H1 (cell line): ENCODE measurements around the gene GFPT1. TPM values are rescaled to one million over a fixed set of nuclear protein-coding genes. Genes with fewer than 3 reads are reported as not detected.

Experiments
- CTCF ChIA-PET: fragments of 300-600 bp; sonication (Branson Sonifier 250); formaldehyde crosslinking; loops from one replicate; lab custom pipeline; 2021; ENCODE audit not compliant: partially characterized antibody; lab: Charles Lee
- POLR2A ChIA-PET: fragments of 300-600 bp; sonication (Branson Sonifier 250); formaldehyde crosslinking; loops from one replicate; lab custom pipeline; 2021; ENCODE audit warnings: inconsistent platforms; ENCODE audit not compliant: partially characterized antibody; lab: Charles Lee
- DNase-seq, 2 experiments: peaks; one replicate each; pipeline versions ENCODE4 v3.0.0 to v3.0.0-alpha.2; 2010 to 2022; ENCODE audit warnings: low spot score in 2 of 2, low read depth in 1 of 2, mixed read lengths in 1 of 2
- FAIRE-seq: peaks from 2 replicates; lab custom pipeline; 2011; peaks lifted over from hg19 to GRCh38; lab: Jason Lieb, UNC
- H2AFZ ChIP-seq: 2 replicates; pipeline ENCODE4 v1.8.1; 2012; ENCODE audit warnings: low read length, inconsistent platforms
- H2AK5ac ChIP-seq: 2 replicates; pipeline ENCODE4 v1.6.1; 2013; ENCODE audit warnings: low read depth, low read length
- H2BK120ac ChIP-seq: replicated peaks from 2 replicates; pipeline ENCODE3; 2013; ENCODE audit warnings: low read depth, low read length, inconsistent platforms
- H2BK12ac ChIP-seq: 2 replicates; pipeline ENCODE4 v1.6.1; 2013; ENCODE audit warnings: low read depth, low read length
- H2BK15ac ChIP-seq: 2 replicates; pipeline ENCODE4 v1.6.1; 2013; ENCODE audit warnings: low read length
- H2BK20ac ChIP-seq: 2 replicates; pipeline ENCODE4 v1.6.1; 2013; ENCODE audit warnings: low read length
- H2BK5ac ChIP-seq: 2 replicates; pipeline ENCODE4 v1.6.1; 2013; ENCODE audit warnings: low read depth, low read length
- H3K14ac ChIP-seq: 2 replicates; pipeline ENCODE4 v1.6.1; 2013; ENCODE audit warnings: inconsistent platforms; ENCODE audit not compliant: insufficient read length
- H3K18ac ChIP-seq: 2 replicates; pipeline ENCODE4 v1.6.1; 2013; ENCODE audit warnings: low read length; ENCODE audit errors: extremely low read depth
- H3K23ac ChIP-seq: 2 replicates; pipeline ENCODE4 v1.6.1; 2013; ENCODE audit warnings: inconsistent platforms; ENCODE audit not compliant: insufficient read length
- H3K23me2 ChIP-seq: 2 replicates; pipeline ENCODE4 v1.6.1; 2013; ENCODE audit warnings: low read depth, low read length
- H3K27ac ChIP-seq: 2 replicates; pipeline ENCODE4 v1.6.1; 2011; ENCODE audit warnings: low read depth, low read length, inconsistent platforms
- H3K27me3 ChIP-seq, 4 experiments: replicated peaks in 1 of 4; 1 replicate in 1 of 4; 2 replicates in 3 of 4; pipeline versions ENCODE4 v1.6.1 to v1.8.1; 2011 to 2013; ENCODE audit warnings: low read length in 3 of 4, mild to moderate bottlenecking in 3 of 4, inconsistent platforms in 2 of 4, mixed read lengths in 2 of 4, moderate library complexity in 1 of 4; ENCODE audit not compliant: control insufficient read depth in 3 of 4, insufficient read depth in 3 of 4; ENCODE audit errors: extremely low read depth in 1 of 4
- H3K36me3 ChIP-seq, 4 experiments: 2 replicates each; pipeline versions ENCODE4 v1.6.1 to v1.8.1; 2011 to 2013; ENCODE audit warnings: mild to moderate bottlenecking in 4 of 4, low read length in 3 of 4, moderate library complexity in 2 of 4, control low read depth in 1 of 4, inconsistent platforms in 1 of 4; ENCODE audit not compliant: insufficient read depth in 4 of 4, control insufficient read depth in 2 of 4
- H3K4ac ChIP-seq: replicated peaks from 2 replicates; pipeline ENCODE3; 2013; ENCODE audit warnings: low read length, low read depth, mixed read lengths, inconsistent platforms; ENCODE audit not compliant: insufficient read length
- H3K4me1 ChIP-seq, 4 experiments: replicated peaks in 1 of 4; 1 replicate in 1 of 4; 2 replicates in 3 of 4; pipeline versions ENCODE4 v1.6.1 to v1.8.1; 2011 to 2013; ENCODE audit warnings: low read length in 3 of 4, inconsistent platforms in 2 of 4, mixed read lengths in 1 of 4; ENCODE audit not compliant: insufficient read depth in 4 of 4, control insufficient read depth in 3 of 4
- H3K4me2 ChIP-seq, 2 experiments: 2 replicates each; pipeline versions ENCODE4 v1.6.1 to v1.8.1; 2011 to 2013; ENCODE audit warnings: low read depth in 2 of 2, low read length in 2 of 2, control low read depth in 1 of 2, inconsistent platforms in 1 of 2, mild to moderate bottlenecking in 1 of 2; ENCODE audit not compliant: insufficient read depth in 1 of 2
- H3K4me3 ChIP-seq, 4 experiments: fragments of 200-600, 300-600 bp in 1 of 4; sonication (generic), shearing (Covaris generic), sonication (Bioruptor Twin) in 1 of 4; 2 replicates each; pipeline versions ENCODE4 v1.5.1 to v1.8.1; 2011 to 2016; ENCODE audit warnings: low read length in 4 of 4, low read depth in 3 of 4, control low read depth in 2 of 4, inconsistent platforms in 2 of 4, mild to moderate bottlenecking in 2 of 4, mixed read lengths in 1 of 4, moderate library complexity in 1 of 4; ENCODE audit not compliant: insufficient read depth in 2 of 4; ENCODE audit errors: extremely low read depth in 1 of 4
- H3K56ac ChIP-seq: replicated peaks from 2 replicates; pipeline ENCODE3; 2013; ENCODE audit warnings: low read depth, mild to moderate bottlenecking, mixed read lengths, low read length, inconsistent platforms; ENCODE audit not compliant: insufficient read length
- H3K79me1 ChIP-seq: 2 replicates; pipeline ENCODE4 v1.6.1; 2013; ENCODE audit warnings: low read depth, low read length, control low read depth
- H3K79me2 ChIP-seq, 2 experiments: 2 replicates each; pipeline versions ENCODE4 v1.6.1 to v1.8.1; 2012 to 2013; ENCODE audit warnings: low read length in 2 of 2, mild to moderate bottlenecking in 2 of 2, inconsistent platforms in 1 of 2; ENCODE audit not compliant: insufficient read depth in 2 of 2, control insufficient read depth in 1 of 2
- H3K9ac ChIP-seq, 4 experiments: replicated peaks in 1 of 4; 1 replicate in 1 of 4; 2 replicates in 3 of 4; pipeline versions ENCODE4 v1.6.1 to v1.8.1; 2011 to 2013; ENCODE audit warnings: low read depth in 3 of 4, low read length in 3 of 4, control low read depth in 2 of 4, mild to moderate bottlenecking in 2 of 4, moderate library complexity in 2 of 4, inconsistent platforms in 1 of 4; ENCODE audit errors: extremely low read depth in 1 of 4
- H3K9me3 ChIP-seq, 2 experiments: 2 replicates each; pipeline versions ENCODE4 v1.6.1 to v1.8.1; 2012 to 2013; ENCODE audit warnings: mild to moderate bottlenecking in 2 of 2, moderate library complexity in 2 of 2, control low read depth in 1 of 2, inconsistent platforms in 1 of 2, low read depth in 1 of 2, low read length in 1 of 2, mixed read lengths in 1 of 2; ENCODE audit not compliant: insufficient read depth in 2 of 2
- H4K20me1 ChIP-seq, 2 experiments: replicated peaks in 1 of 2; 2 replicates each; pipeline versions ENCODE3 to v1.8.1; 2011 to 2013; ENCODE audit warnings: inconsistent platforms in 2 of 2, low read length in 2 of 2, mild to moderate bottlenecking in 1 of 2; ENCODE audit not compliant: insufficient read depth in 2 of 2, control insufficient read depth in 1 of 2
- H4K5ac ChIP-seq: 2 replicates; pipeline ENCODE4 v1.6.1; 2013; ENCODE audit warnings: low read length, low read depth, mixed read lengths, inconsistent platforms; ENCODE audit not compliant: insufficient read length
- H4K8ac ChIP-seq: 2 replicates; pipeline ENCODE4 v1.8.0; 2013; ENCODE audit warnings: mild to moderate bottlenecking, moderate library complexity, low read length, inconsistent platforms; ENCODE audit not compliant: insufficient read depth; ENCODE audit errors: extremely low read depth
- H4K91ac ChIP-seq: replicated peaks from 2 replicates; pipeline ENCODE3; 2013; ENCODE audit warnings: low read length, mixed read lengths, inconsistent platforms; ENCODE audit not compliant: insufficient read length
- ATF2 ChIP-seq: IDR thresholded peaks from 2 replicates; pipeline ENCODE4 v1.6.1; 2012; ENCODE audit warnings: low read length, inconsistent platforms
- CBX5 ChIP-seq: fragments of 300-800, 300-1000 bp; sonication (generic); IDR thresholded peaks from 2 replicates; pipeline ENCODE4 v1.7.1; 2016; ENCODE audit warnings: antibody characterized with exemption, low read length, low read depth
- CEBPB ChIP-seq: IDR thresholded peaks from 2 replicates; pipeline ENCODE4 v1.6.1; 2012; ENCODE audit warnings: low read depth, low read length
- CHD1 ChIP-seq: IDR thresholded peaks from 2 replicates; pipeline ENCODE4 v1.6.1; 2012; ENCODE audit warnings: low read depth, low read length, improper control_type of control experiment
- CHD2 ChIP-seq: IDR thresholded peaks from 2 replicates; pipeline ENCODE4 v1.6.1; 2012; ENCODE audit warnings: low read length, improper control_type of control experiment
- EZH2 ChIP-seq: fragments of 200-600 bp; sonication (generic); IDR thresholded peaks from 2 replicates; pipeline ENCODE4 v1.7.1; 2012; ENCODE audit warnings: low read depth, mild to moderate bottlenecking, moderate library complexity, low read length, inconsistent platforms; ENCODE audit not compliant: severe bottlenecking
- PHF8 ChIP-seq: fragments of 200-600 bp; sonication (generic); conservative IDR thresholded peaks from 2 replicates; pipeline ENCODE4 v1.7.1; 2012; ENCODE audit warnings: low read depth, mild to moderate bottlenecking, inconsistent platforms, low read length, moderate library complexity
- RBBP5 ChIP-seq: IDR thresholded peaks from 2 replicates; pipeline ENCODE4 v1.7.1; 2012; ENCODE audit warnings: low read depth, mild to moderate bottlenecking, inconsistent platforms, low read length, moderate library complexity, borderline replicate concordance
- SAP30 ChIP-seq: fragments of 300-600 bp; sonication (generic); IDR thresholded peaks from 2 replicates; pipeline ENCODE4 v1.7.1; 2012; ENCODE audit warnings: low read length, moderate library complexity, mild to moderate bottlenecking, inconsistent platforms; ENCODE audit not compliant: insufficient read depth, insufficient replicate concordance
- SIX5 ChIP-seq: IDR thresholded peaks from 2 replicates; pipeline ENCODE4 v1.6.1; 2011; ENCODE audit warnings: mild to moderate bottlenecking, low read depth, low read length
- TAF1 ChIP-seq: IDR thresholded peaks from 2 replicates; pipeline ENCODE4 v1.6.1; 2011; ENCODE audit warnings: mild to moderate bottlenecking, low read depth, low read length
- TBP ChIP-seq: IDR thresholded peaks from 2 replicates; pipeline ENCODE4 v1.6.1; 2011; ENCODE audit warnings: low read depth, low read length, improper control_type of control experiment
- whole genome bisulfite sequencing, 2 experiments: shearing (Covaris generic) in 1 of 2; methylation state at CpG; one replicate each; pipeline versions ENCODE4 v1.1.6 to v1.1.7; 2013 to 2015; ENCODE audit warnings: low lambda C conversion rate in 2 of 2, mixed read lengths in 2 of 2, inconsistent platforms in 1 of 2, low coverage in 1 of 2, missing lambda C conversion rate in 1 of 2; ENCODE audit not compliant: insufficient replicate concordance in 2 of 2, insufficient coverage in 1 of 2, insufficient read length in 1 of 2; ENCODE audit errors: extremely low coverage in 1 of 2, missing lambda C conversion rate in 1 of 2; 5-methylcytosine and 5-hydroxymethylcytosine counted together
- polyA plus RNA-seq, 7 experiments: library from polyadenylated mRNA; depleted of rRNA in 3 of 7; stranded (reverse) in 5 of 7; unstranded in 2 of 7; fragments of >200 nt in 5 of 7; fragments of 200-250 nt in 2 of 7; gene quantifications; 1 replicate in 5 of 7; 2 replicates in 1 of 7; 4 replicates in 1 of 7; pipeline versions ENCODE4 v1.2.1 to v1.2.3, GENCODE V29; 2011 to 2013; ENCODE audit warnings: missing spikeins in 2 of 7, mixed read lengths in 2 of 7
- total RNA-seq: library from RNA; stranded (reverse); fragmentation: NEBNext Ultra II Directional; extraction: Animal tissue kit (Norgen Biotek cat#: 25700); gene quantifications from 2 replicates; pipeline ENCODE4 v1.2.1, GENCODE V29; 2021

The GFPT1 gene
- total and polyA plus RNA-seq, 2 of the 8 experiments (the other 6 are each of a cell fraction or from before 2014, with no cell fraction given): 13.3 to 76.2 TPM

- Histone ChIP-seq H3K79me2 (no peaks in the 10 kb centered on the region), H2BK20ac (no peak overlapping the region), H3K27ac (no peak overlapping the region), H2AK5ac (no peak overlapping the region), H3K9ac (no peak overlapping the region), H3K27me3 (no peaks in the 10 kb centered on the region), H3K4me2 (no peak overlapping the region), H4K91ac (no peak overlapping the region), H3K23ac (no peak overlapping the region), H4K20me1 (no peaks in the 10 kb centered on the region), H2BK120ac (no peak overlapping the region), H3K18ac (no peak overlapping the region), H4K8ac (no peak overlapping the region), H3K4me3 (no peak overlapping the region), H2BK5ac (no peak overlapping the region), H3K4me1 (no peaks in the 10 kb centered on the region), H3K36me3 (no peaks in the 10 kb centered on the region), H3K79me1 (no peaks in the 10 kb centered on the region), H3K23me2 (no peaks in the 10 kb centered on the region), H3K4ac (no peak overlapping the region), H3K14ac (no peak overlapping the region), H4K5ac (no peak overlapping the region), H3K9me3 (no peaks in the 10 kb centered on the region), H2BK15ac (no peak overlapping the region), H2BK12ac (no peak overlapping the region), H3K56ac (no peak overlapping the region), H2AFZ (no peak overlapping the region)
- no peak for DNase-seq
- POLR2A ChIA-PET: no interaction called here
- FAIRE-seq: no peak
- CTCF ChIA-PET: interaction anchor here (1.1 to 2.2 kb wide), 5 partner anchors 8 to 355 kb away, joined by 3 to 7 read pairs (median 5); no protein-coding TSS in a partner anchor
- WGBS, 2 experiments: 92% methylated on average over 4 of the region's 4 CpGs; no CpG with 5 or more reads in 1 of the 2 experiments
- no peak for TF ChIP-seq CBX5
- TF ChIP-seq EZH2: no peak
- TF ChIP-seq RBBP5: no peak
- no peak for TF ChIP-seq CHD1
- TF ChIP-seq CHD2: no peak
- no peak for TF ChIP-seq TBP
- TF ChIP-seq SAP30: no peak
- no peak for TF ChIP-seq SIX5
- no peak for TF ChIP-seq CEBPB
- no peak for TF ChIP-seq PHF8
- no peak for TF ChIP-seq ATF2
- no peak for TF ChIP-seq TAF1
Measured at GRCh38 chr2:69298862-69299261, 88.2 kb downstream of the GFPT1 start.
